ENCODE data around the gene HSF4.

Gene HSF4

DNA sequence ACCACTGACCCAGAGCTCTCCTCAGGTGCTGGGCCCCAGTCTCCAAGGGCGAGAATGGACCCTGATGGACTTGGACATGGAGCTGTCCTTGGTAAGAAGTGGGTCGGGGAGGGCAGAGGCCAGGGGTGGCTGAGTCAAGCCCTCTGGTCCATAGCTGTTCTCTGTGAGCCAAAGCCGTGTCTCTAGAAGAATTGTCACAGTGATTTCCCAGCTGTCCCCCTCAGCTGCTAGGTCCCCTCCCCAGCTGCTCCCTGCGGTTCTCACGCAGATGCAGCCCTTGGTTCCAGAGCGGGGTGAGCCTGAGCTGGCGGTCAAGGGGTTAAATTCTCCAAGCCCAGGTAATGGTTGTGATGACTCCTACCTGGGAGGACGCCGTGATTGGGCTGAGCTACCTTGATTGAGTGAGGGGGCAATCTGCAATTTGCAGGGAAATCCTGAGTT is 4.5 kb downstream of the HSF4 start:
- Histone ChIP-seq H3K4me1 (peaks cover 14% of the 10 kb centered on the region), H3K36me3 (no peaks in the 10 kb centered on the region), H3K4me3 (ENCODE audit: low read depth, low read length) (peak overlapping the region; percentile 58), H3K27me3 (no peaks in the 10 kb centered on the region; the same call in 1 of the 2 replicates), H3K9me3 (no peaks in the 10 kb centered on the region)
- peak; percentile 8 for DNase-seq
- TF ChIP-seq, protein P1, sequence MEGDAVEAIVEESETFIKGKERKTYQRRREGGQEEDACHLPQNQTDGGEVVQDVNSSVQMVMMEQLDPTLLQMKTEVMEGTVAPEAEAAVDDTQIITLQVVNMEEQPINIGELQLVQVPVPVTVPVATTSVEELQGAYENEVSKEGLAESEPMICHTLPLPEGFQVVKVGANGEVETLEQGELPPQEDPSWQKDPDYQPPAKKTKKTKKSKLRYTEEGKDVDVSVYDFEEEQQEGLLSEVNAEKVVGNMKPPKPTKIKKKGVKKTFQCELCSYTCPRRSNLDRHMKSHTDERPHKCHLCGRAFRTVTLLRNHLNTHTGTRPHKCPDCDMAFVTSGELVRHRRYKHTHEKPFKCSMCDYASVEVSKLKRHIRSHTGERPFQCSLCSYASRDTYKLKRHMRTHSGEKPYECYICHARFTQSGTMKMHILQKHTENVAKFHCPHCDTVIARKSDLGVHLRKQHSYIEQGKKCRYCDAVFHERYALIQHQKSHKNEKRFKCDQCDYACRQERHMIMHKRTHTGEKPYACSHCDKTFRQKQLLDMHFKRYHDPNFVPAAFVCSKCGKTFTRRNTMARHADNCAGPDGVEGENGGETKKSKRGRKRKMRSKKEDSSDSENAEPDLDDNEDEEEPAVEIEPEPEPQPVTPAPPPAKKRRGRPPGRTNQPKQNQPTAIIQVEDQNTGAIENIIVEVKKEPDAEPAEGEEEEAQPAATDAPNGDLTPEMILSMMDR (IDR thresholded peaks at IDR 0.05; ENCODE audit: low read depth, low read length), result no peak

DNA sequence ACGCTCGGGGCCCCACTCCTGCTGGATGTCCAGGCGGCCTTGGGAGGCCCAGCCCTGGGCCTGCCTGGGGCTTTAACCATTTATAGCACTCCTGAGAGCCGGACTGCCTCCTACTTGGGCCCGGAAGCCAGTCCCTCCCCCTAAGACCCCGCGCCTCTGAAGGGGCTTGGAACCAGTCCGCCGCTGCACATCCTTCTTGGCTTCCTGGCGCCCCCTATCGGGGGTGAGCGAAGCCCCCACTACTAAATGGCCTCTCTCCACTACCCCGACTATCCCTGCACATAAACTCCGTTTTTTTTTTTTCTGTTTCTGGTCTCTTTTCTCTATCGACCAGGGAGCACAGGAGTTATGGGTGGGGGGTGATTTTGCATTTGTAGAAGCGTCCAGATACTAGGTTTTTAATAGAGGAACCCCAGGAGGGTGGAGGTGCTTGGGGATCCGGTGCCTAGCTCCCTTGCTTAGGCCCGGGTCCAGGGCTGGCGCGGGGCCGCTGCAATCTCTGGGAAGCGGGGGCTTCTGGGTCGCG is 5.2 kb downstream of the HSF4 start:
- no peaks in the 10 kb centered on the region for H3K9me3 ChIP-seq
- no peaks in the 10 kb centered on the region for H3K27me3 ChIP-seq
- DNase-seq, result peak; percentile 83
- peak overlapping the region; percentile 58 for H3K4me3 ChIP-seq (ENCODE audit: low read depth, low read length)
- peaks cover 14% of the 10 kb centered on the region for H3K4me1 ChIP-seq
- H3K36me3 ChIP-seq, result no peaks in the 10 kb centered on the region
- TF ChIP-seq, protein P1 (IDR thresholded peaks at IDR 0.05; ENCODE audit: low read depth, low read length), result peak; percentile 82

DNA sequence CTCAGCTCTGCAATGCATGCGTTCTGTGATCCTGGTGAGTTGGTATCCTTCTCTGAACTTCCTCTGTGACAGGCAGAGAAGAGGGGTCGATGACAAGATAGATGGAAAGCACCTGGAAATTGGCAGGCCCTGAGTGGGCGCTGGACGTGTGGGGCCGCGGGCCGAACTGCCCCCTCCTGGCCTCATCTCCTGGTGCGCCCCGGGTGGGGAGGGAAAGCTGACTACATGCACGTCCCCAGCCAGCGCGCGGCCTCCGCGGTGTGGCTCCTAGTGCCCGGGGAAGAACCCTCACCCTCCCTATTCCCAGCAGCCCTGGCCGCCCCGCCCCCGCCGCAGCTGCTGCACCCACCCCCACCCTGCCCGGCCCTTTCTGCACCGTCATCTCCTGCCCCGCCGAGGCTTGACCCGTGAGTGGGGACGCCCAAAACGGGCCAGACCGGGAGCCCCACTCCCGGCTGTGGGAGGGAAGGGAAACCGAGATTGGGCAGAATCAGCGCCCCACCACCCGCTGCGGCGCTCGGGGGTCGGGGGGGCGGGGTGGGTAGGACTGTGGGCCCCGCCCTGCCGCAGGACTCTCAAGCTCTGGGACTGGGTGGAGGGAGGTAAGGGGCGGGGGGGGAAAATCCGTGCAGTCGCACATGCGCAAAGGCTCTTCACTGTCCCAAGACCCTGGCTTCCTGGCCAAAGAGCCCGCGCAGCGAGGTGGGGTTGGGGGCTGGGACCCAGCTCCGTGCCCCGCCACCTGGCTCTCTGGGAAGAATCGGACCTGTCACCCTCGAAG is 5.8 kb downstream of the HSF4 start, which contains the start of gene NOL3:
TSS of gene NOL3 (plus strand) at position 371 of the 781 bp plus-strand sequence.
- Histone ChIP-seq H3K36me3 (no peaks in the 10 kb centered on the region), H3K27me3 (no peaks in the 10 kb centered on the region), H3K4me1 (peaks cover 18% of the 10 kb centered on the region), H3K4me3 (ENCODE audit: low read depth, low read length) (peak within 1 kb of the TSS; percentile 58), H3K9me3 (no peaks in the 10 kb centered on the region)
- TF ChIP-seq, protein P1 (IDR thresholded peaks at IDR 0.05; ENCODE audit: low read depth, low read length), result no peak; the same call in 1 of the 2 replicates
- DNase-seq, result peak; percentile 94

DNA sequence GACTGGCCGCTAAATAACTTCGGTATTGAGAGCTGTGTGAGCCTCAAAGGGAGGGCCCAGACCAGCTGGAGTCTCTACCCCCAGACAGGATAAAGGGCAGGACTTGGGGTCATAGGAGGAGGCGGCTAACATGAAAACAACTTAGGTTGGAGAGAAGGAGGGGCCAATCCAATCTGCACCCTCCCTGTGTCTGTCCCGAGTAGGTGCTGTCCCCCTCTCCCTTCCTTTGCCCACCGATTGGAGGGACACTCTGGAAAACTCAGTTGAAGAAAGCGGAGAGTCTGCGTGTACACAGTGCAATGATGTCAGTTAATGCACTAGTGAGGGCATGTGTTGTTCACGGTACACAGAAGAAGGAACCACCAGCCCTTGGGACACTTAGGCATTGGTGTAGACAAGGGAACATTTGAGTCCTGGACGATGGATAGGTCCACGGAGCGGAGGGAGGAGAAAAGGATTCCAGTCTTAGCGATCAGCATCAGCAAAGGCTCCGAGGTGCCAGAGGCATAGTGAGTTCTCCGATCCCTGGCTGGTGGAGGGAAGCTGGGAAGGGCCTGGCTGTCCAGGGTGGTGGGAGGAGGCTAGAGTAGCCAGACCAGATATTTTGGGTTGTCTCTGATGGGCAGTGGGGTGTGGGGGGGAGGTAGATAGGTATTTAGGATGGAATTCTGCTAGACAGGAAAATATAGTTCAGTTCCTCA is 6.6 kb downstream of the HSF4 start:
- DNase-seq, result no peak
- no peaks in the 10 kb centered on the region for H3K9me3 ChIP-seq
- H3K36me3 ChIP-seq, result no peaks in the 10 kb centered on the region
- no peaks in the 10 kb centered on the region for H3K27me3 ChIP-seq
- TF ChIP-seq, protein P1 (IDR thresholded peaks at IDR 0.05; ENCODE audit: low read depth, low read length), result no peak
- H3K4me1 ChIP-seq, result peaks cover 18% of the 10 kb centered on the region
- peak overlapping the region; percentile 58 for H3K4me3 ChIP-seq (ENCODE audit: low read depth, low read length)

DNA sequence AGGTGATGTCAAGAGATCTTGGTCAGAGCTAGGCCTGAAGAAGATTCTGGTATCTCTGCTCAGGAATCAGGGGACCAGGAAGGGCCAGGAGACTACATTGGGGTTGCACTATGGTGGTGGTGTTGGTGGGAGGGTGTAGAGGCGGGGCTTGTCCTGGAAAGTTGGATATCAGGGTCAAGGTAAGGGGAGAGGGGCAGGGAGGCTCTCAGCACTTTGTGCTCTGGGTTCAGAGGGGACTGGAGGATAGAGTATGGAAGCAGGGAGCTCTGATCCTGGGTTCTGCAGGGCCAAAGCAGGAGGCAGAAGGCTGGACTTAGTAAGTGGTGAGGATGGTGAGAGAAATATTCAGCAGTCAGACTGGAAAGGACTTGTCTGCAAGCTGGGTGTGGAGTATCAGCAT is 8.8 kb downstream of the HSF4 start:
- Histone ChIP-seq H3K4me1 (peaks cover 18% of the 10 kb centered on the region), H3K4me3 (ENCODE audit: low read depth, low read length) (peak overlapping the region; percentile 65), H3K9me3 (no peaks in the 10 kb centered on the region), H3K36me3 (no peaks in the 10 kb centered on the region), H3K27me3 (no peaks in the 10 kb centered on the region)
- DNase-seq, result no peak
- TF ChIP-seq, protein P1 (IDR thresholded peaks at IDR 0.05; ENCODE audit: low read depth, low read length), result no peak
